ENCODE results near the gene CFAP90.
A peak's percentile ranks its signal among the peaks of the same experiment; 100 is the strongest.

Gene CFAP90

DNA sequence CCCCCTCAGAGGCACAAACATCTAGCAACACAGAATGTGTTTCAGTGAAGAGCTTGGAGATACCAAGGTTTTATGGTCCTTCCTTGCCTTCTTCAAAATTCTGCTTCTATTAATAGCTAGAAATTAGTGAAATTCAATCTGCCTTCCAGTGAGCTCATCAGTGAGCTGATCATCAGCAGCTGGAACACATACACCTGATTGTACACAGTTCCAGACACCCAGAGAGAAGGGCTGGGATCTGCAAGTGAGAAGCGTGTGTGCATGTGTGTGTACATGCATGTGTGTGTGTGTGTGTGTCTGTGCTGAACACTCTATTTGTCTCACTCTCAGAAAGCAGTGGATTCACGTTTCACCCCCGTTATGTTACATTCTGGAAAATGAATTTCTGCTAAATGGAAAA lies 28.5 kb downstream of the CFAP90 start:
- no peak overlapping the region for H3K9ac ChIP-seq (ENCODE audit: low read length)
- no peak overlapping the region for H2AFZ ChIP-seq (ENCODE audit: low read depth, low read length)
- H3K4me2 ChIP-seq (ENCODE audit: low read length) = no peak overlapping the region
- H3K4me3 ChIP-seq (ENCODE audit: low read length) = no peak overlapping the region
- no peaks in the 10 kb centered on the region for H3K4me1 ChIP-seq (ENCODE audit: low read length)
- no peaks in the 10 kb centered on the region for H3K27me3 ChIP-seq (ENCODE audit: low read depth, low read length)
- no peaks in the 10 kb centered on the region for H3K9me3 ChIP-seq (ENCODE audit: insufficient read depth, low read length)
- TF ChIP-seq EZH2phosphoT487 (IDR thresholded peaks at IDR 0.05; ENCODE audit: low read depth) = no peak
- TF ChIP-seq, protein P1, sequence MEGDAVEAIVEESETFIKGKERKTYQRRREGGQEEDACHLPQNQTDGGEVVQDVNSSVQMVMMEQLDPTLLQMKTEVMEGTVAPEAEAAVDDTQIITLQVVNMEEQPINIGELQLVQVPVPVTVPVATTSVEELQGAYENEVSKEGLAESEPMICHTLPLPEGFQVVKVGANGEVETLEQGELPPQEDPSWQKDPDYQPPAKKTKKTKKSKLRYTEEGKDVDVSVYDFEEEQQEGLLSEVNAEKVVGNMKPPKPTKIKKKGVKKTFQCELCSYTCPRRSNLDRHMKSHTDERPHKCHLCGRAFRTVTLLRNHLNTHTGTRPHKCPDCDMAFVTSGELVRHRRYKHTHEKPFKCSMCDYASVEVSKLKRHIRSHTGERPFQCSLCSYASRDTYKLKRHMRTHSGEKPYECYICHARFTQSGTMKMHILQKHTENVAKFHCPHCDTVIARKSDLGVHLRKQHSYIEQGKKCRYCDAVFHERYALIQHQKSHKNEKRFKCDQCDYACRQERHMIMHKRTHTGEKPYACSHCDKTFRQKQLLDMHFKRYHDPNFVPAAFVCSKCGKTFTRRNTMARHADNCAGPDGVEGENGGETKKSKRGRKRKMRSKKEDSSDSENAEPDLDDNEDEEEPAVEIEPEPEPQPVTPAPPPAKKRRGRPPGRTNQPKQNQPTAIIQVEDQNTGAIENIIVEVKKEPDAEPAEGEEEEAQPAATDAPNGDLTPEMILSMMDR (IDR thresholded peaks at IDR 0.05; ENCODE audit: low read depth, low read length) = no peak
- H3K27ac ChIP-seq (ENCODE audit: low read length) = no peak overlapping the region
- no peaks in the 10 kb centered on the region for H3K79me2 ChIP-seq (ENCODE audit: low read length)
- H3K36me3 ChIP-seq (replicated peaks; ENCODE audit: low read depth, low read length) = no peaks in the 10 kb centered on the region
- no peaks in the 10 kb centered on the region for H4K20me1 ChIP-seq (ENCODE audit: insufficient read depth, low read length)

DNA sequence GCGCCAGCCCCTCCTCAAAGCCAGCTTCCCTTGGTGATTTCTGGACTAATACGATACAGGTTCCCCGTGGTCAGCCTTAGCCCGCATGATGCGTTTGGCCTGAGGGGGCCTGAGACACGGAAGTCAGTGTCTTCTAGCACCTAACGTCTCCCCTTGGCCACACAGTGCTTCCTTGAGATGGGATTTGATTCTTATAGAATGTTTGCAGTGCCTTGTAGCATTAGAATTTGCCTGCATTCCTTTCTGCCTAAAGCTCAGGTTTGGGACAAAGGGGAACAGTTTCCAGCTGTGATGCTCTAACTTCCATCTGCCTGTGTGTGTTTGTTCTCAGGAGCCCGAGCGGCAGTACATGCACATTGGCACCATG lies 34.4 kb downstream of the CFAP90 start:
- Histone ChIP-seq H3K36me3 (replicated peaks; ENCODE audit: low read depth, low read length) (no peaks in the 10 kb centered on the region), H3K9ac (ENCODE audit: low read length) (no peak overlapping the region), H3K27me3 (ENCODE audit: low read depth, low read length) (no peaks in the 10 kb centered on the region), H3K27ac (ENCODE audit: low read length) (no peak overlapping the region), H3K4me1 (ENCODE audit: low read length) (no peaks in the 10 kb centered on the region), H3K4me3 (ENCODE audit: low read length) (no peak overlapping the region), H3K4me2 (ENCODE audit: low read length) (peak overlapping the region; percentile 16; the same call in 1 of the 2 replicates), H3K9me3 (ENCODE audit: insufficient read depth, low read length) (no peaks in the 10 kb centered on the region), H2AFZ (ENCODE audit: low read depth, low read length) (no peak overlapping the region; the same call in 1 of the 2 replicates), H4K20me1 (ENCODE audit: insufficient read depth, low read length) (no peaks in the 10 kb centered on the region), H3K79me2 (ENCODE audit: low read length) (no peaks in the 10 kb centered on the region)
- TF ChIP-seq, protein P1 (IDR thresholded peaks at IDR 0.05; ENCODE audit: low read depth, low read length) = no peak
- no peak for TF ChIP-seq EZH2phosphoT487 (IDR thresholded peaks at IDR 0.05; ENCODE audit: low read depth)

DNA sequence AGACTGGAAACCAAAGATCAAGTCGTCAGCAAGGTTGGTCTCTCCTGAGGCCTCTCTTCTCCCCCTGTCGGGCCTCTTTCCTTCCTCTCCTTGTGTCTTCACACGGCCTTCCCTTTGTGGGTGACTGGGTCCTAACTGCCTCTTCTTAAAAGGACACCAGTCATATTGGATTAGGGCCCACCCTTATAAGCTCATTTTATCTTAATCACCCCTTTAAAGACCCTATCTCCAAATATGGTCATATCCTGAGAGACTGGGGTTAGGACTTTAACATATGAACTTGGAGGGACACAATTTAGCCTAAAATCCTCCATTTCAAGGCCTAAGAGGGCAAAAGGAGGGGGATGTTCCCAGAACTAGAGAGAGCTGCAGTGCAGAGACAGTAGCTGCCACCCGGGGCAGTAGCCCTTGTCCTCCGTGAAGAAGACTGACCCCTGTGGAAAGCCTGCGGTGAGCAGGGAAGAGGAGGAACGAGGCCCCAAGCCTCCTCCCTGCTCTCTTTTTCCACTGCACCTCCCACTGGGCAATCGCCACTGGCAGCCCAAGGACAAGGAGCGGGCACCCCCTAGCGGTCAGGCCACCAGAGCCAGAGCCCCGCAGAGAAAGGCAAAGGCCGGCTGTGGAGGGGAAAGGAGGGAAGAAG lies 34.9 kb downstream of the CFAP90 start:
- TF ChIP-seq, protein P1 (IDR thresholded peaks at IDR 0.05; ENCODE audit: low read depth, low read length) = peak; percentile 77
- TF ChIP-seq EZH2phosphoT487 (IDR thresholded peaks at IDR 0.05; ENCODE audit: low read depth) = no peak
- H3K79me2 ChIP-seq (ENCODE audit: low read length) = no peaks in the 10 kb centered on the region
- H3K27me3 ChIP-seq (ENCODE audit: low read depth, low read length) = no peaks in the 10 kb centered on the region
- H3K27ac ChIP-seq (ENCODE audit: low read length) = no peak overlapping the region
- H3K4me2 ChIP-seq (ENCODE audit: low read length) = peak overlapping the region; percentile 27; the same call in 1 of the 2 replicates
- H3K9me3 ChIP-seq (ENCODE audit: insufficient read depth, low read length) = no peaks in the 10 kb centered on the region
- H3K4me1 ChIP-seq (ENCODE audit: low read length) = no peaks in the 10 kb centered on the region
- peak overlapping the region; percentile 26 for H2AFZ ChIP-seq (ENCODE audit: low read depth, low read length)
- H4K20me1 ChIP-seq (ENCODE audit: insufficient read depth, low read length) = no peaks in the 10 kb centered on the region
- H3K9ac ChIP-seq (ENCODE audit: low read length) = no peak overlapping the region
- no peak overlapping the region for H3K4me3 ChIP-seq (ENCODE audit: low read length)
- H3K36me3 ChIP-seq (replicated peaks; ENCODE audit: low read depth, low read length) = no peaks in the 10 kb centered on the region

DNA sequence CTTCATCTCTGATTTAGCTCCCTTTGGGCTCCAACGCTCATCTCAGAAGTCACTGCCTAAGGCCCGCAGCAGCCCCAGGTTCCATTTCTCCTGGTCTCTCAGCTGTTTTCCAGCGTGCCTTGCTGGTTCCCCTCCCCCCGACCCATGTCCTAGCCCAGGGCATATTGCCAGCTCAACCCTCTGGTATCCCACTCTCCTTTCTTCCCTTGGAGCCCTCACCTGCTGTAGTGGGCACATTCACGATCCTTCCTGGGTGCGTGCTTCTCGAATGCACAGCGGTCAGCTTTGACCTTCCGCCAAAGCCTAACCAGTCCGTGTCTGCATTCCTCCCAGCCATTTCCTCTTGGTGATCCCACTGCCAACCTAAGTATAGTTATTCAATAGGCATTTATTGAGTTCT lies 36.1 kb downstream of the CFAP90 start:
- no peaks in the 10 kb centered on the region for H3K36me3 ChIP-seq (replicated peaks; ENCODE audit: low read depth, low read length)
- H3K9me3 ChIP-seq (ENCODE audit: insufficient read depth, low read length) = no peaks in the 10 kb centered on the region
- H3K27me3 ChIP-seq (ENCODE audit: low read depth, low read length) = no peaks in the 10 kb centered on the region
- no peak overlapping the region for H2AFZ ChIP-seq (ENCODE audit: low read depth, low read length)
- no peak overlapping the region for H3K4me3 ChIP-seq (ENCODE audit: low read length)
- H4K20me1 ChIP-seq (ENCODE audit: insufficient read depth, low read length) = no peaks in the 10 kb centered on the region
- no peaks in the 10 kb centered on the region for H3K79me2 ChIP-seq (ENCODE audit: low read length)
- H3K4me1 ChIP-seq (ENCODE audit: low read length) = no peaks in the 10 kb centered on the region
- no peak overlapping the region for H3K9ac ChIP-seq (ENCODE audit: low read length)
- no peak overlapping the region for H3K4me2 ChIP-seq (ENCODE audit: low read length)
- H3K27ac ChIP-seq (ENCODE audit: low read length) = no peak overlapping the region
- no peak for TF ChIP-seq EZH2phosphoT487 (IDR thresholded peaks at IDR 0.05; ENCODE audit: low read depth)
- TF ChIP-seq, protein P1 (IDR thresholded peaks at IDR 0.05; ENCODE audit: low read depth, low read length) = no peak

Data from OCI-LY3 (cell line).